GF-D8 (cell line): ENCODE measurements around the gene SH2D5.
"Not testable (repeated sequence)": the region's sequence is repeated elsewhere in the genome, so short reads cannot be mapped to it uniquely, and the experiment has no call there.

Experiments
- DNase-seq: peaks from one replicate; lab custom pipeline; 2025; lab: John Stamatoyannopoulos, UW

Gene SH2D5

DNA sequence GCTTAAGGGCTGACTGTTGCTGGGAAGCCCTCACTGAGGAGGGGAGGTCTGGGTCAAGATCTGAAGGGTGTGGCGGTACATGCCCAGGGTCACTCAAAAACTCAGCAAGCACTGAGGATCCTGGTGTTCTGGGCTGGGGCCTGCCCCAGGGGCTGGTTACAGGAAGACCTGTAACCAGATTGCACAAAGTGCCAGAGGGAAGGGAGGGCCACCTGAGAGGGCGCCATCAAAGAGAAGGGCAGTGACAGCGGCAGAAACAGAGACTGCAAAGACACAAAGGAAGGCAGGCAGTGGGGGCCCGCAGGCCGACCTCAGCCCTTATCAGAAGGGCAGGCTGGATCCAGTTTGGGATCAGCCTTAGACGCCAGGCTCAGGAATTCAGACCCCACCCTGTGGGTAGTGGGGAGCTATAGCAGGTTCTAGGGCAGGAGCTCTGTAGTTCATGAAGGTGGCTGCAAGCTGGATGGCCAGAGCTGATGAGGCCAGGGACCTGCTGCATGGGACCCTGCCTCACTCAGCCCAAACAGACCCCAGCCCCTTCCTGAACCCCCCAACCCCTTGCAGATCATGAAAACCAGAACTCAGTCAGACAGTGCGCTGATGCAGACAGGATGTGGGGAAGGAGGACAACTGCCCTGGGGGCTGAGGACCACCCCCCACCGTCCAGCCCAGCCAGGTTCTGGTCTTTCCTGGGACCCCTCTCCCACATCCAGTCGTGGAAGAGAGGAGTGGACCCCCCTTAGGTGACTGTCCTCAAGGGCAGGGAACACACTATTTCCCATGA, 3.9 kb downstream of the SH2D5 start:
- no peak for DNase-seq

- no peak for DNase-seq
Measured at GRCh38 chr1:20727746-20728316, 4.7 kb downstream of the SH2D5 start.

DNA sequence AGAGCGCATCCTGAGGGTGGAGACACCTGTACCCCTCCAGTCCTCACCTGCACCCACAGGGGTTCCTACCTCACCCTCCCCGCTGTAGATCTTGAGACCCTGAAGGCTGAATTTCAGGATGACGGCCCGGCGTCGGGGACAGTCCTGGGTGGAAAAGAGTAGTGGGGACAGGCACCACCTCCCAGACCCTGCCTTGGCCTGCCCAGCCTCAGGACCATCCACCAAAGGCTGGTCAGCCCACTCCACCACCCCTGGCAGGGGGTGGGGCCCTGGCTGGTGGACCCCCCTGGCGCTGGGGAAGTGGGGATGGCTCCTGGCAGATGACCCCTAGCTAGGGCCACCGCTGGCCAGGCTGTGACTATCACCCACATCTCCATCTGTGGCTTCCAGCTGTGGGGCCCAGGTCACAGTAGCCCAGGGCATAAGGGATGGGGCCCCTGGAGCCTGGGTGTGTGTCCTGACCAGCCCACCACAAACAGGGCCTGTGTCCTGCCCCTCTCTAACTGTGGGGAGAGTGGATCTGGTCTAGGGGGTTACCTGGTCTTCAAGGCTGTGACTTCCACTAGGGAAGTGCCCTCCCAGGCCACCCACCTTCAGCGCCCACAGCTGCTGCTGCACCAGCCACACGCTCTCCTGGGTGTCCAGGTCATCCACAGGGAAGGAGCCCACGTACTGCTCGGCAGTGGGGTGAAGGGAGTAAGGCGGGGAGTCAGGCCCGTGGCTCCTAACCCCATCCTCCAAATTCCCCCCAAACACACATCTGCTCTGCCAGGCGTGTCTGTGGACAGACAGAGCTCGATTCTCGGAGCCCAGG, 5.4 kb downstream of the SH2D5 start:
- DNase-seq = no peak

DNA sequence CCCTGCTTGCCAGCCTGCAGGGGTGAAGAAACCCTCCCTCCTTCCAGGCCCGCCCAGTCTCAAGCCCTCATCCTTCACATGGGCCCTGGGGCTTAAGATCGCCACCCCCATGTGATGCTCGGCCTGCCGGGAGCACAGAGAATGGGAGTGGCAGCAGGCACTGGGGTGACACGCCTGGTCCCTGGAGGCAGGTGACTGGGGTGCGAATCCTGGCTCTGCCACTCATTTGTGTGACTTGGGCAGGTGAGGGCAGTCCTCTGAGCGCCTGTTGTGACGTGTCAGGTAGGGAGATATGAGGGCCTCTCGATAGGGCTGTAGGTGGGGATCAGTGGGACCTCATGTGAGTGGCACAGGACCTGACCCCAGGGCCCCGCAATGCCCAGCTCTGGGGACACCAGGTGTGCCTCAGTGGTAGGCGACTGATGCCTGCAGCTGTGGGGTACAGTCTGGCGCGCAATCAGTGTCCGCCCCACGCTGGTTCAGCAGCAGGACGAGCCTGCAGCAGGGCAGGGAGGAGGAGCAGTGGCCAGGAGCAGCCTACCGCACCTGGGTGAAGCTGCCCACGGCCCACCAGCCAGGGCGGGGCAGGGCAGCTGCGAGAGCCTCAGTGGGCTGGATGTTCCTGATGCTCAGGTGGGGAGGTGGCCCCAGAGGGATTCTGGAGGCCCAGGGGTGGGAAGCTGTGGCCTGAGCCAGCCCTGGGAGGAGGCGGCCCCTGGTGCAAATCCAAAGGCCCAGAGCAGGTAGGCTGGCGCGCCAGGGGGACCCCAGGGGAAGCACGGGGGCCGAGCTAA, 6.2 kb downstream of the SH2D5 start:
- no peak for DNase-seq

DNA sequence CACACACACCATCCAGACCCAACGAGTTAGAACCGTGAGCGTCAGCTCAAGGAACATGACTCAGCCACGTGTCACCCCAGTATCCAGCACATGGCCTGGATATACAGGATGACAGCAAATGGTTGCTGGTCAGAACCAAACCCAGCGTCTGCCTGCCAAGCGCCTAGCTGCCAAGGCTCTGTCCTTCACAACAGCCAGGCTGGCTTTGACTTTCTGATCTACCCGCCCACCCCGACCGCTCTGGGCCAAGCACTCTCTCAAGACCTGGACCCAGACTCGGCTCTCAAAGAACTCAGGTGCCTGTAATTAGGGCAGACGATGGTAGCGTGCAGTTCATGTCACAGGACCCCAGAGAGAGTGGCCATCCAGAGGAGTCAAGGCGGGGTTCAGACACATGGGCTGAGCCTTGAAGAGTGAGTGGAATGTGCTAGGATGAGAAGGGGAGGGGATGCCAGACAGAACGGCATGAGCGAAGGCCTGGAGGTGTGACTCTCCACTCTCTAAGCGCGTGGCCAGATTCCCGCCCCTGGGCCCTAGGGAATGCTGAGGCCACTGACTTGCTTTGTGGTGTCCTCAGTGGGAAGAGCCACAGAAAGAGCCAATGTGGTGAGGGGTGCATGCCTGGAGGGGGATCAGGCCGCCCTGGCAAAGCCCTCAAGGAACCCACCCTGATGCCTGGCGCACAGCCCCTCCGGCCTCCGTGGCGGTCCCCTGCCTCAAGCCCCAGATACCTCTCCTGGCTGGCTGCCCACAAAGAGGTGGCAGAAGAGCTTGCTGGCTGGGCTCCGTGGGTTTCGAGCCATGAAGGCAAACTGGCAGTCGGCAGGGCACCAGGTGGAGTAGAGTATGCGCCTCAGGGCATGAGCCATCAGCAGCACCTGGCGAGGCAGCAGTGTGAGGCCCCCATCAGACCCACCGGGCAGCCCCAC, 7.0 kb downstream of the SH2D5 start:
- no peak for DNase-seq

GRCh38 chr1:20724364-20725188, 7.9 kb downstream of the SH2D5 start:
- no peak for DNase-seq

- no peak for DNase-seq
Measured at GRCh38 chr1:20723537-20724363, 8.8 kb downstream of the SH2D5 start.

DNA sequence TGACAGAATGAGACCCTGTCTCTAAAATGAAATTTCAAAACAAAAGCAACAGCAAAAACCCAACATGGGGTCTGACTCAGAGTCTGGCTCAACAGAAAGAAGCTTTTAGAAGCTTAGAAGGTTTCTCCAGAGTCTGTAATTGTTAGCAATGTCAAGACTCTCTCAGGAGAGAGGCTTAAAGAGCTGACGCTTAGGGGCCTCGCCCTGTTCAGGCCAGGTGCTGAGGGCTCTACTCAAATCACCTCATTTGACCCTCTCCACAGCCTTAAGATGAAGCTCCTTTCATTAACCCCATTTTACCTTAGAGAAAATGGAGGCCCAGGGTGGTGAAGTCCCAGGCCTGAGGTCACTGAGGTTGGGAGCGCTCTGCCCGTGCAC, 9.4 kb downstream of the SH2D5 start:
- DNase-seq = no peak

- DNase-seq = no peak
Measured at GRCh38 chr1:20721117-20722061, 11.1 kb downstream of the SH2D5 start.

DNA sequence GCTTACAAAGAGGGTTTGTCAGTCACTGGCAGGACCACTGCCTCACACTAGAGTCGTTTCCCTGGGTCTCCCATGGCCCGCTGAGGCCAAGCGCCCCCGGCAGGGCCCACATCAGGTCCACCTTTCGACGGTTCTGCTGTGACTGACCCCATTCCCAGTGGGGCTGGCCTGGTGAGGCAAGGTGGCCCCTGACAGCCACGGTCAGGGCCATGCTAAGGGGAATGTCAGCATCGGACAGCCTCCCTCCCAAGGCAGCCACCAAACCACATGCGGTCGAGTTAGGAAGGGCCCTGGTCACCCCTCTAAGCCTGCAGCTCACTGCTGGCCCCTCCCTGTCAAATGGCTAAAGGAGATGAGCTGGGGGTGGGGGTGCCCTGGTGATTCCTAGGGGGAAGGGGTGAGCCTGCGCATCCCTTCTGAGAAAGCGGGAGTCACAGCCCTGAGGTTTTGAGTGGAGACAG, 11.8 kb downstream of the SH2D5 start:
- DNase-seq = no peak

DNA sequence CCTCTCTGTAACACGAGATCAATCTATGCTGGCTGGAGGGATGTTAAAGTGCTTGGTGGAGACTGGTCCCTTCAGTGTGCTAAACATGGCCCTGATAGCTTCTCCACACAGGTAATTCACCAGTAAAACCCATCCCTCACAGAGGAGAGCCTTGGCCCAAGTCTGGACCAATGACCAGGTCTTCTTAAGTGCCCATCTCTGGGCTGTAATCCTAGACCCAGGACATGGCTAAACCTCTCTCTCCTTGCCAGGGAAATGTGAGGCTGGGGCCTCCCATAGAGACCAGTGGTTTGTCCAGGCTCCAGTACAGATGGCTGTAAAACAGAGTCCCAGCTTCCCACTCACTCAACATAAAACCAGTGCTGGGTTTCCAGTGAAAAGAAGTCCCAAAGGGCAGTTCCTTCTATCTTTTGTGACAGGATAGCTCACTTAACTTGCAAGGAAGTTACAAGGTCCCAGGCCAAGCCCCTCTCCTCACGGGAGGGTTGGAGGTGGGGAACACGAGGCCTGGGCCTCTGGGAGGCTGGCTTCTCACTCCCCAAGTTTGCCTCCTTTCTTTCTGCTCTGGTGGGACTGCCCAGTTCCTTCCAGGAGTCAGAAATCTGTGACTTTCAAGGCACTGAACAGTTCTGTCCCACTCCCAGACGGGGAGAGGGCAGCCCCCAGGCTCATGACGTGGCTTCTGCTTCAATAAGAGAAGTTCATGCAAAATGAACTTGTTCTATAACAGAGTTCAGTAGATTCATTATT, 12.5 kb downstream of the SH2D5 start:
- no peak for DNase-seq

DNA sequence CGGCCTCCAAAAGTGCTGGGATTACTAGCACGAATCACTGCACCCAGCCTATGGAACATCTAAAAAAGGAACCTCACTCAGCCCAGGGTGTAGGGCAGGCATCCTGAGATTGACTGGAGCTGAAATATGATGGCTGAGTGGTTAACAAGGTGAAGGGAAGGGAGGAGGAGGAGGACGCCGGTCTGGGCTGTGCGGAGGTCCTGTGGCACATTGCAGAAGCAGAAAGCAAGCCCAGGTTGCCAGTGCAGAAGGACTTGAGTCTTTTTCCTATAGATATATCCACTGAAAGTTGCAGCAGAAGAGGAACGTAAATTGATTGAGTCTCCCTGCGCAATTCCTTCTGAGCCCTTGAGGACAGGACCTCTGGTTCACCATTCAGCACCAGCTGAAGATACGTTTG, 13.2 kb downstream of the SH2D5 start:
- DNase-seq = no peak

DNA sequence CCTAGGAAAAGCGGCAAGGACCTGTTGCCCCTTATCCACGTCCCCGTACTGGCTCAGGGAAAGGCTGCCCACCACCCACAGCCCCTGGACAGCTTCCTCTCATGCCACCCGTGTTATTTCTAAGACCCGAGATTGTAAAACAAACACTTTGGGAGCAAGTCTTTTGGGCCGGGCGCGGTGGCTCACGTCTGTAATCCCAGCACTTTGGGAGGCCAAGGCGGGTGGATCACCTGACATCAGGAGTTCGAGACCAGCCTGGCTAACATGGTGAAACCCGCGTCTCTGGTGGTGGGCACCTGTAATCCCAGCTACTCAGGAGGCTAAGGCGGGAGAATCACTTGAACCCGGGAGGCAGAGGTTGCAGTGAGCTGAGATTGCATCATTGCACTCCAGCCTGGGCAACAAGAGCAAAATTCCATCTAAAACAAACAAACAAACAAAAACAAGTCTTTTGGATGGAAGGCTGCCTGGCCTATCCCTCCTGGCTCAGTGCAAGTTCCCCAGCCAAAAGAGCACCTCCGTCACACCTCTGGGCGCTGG, 14.1 kb downstream of the SH2D5 start:
- not testable (repeated sequence) for DNase-seq

GRCh38 chr1:20717452-20718342, 14.8 kb downstream of the SH2D5 start, which contains the start of gene KIF17:
Gene KIF17, minus strand, starts transcription at chr1:20718007. Its CDS starts 301 bp downstream, at chr1:20717706.
- DNase-seq = no peak

- no peak for DNase-seq
Measured at GRCh38 chr1:20716232-20716631, 16.3 kb downstream of the SH2D5 start.

- DNase-seq = no peak
Measured at GRCh38 chr1:20715406-20715805, 17.1 kb downstream of the SH2D5 start.
